ENCODE results near the gene CTSE. TPM values are rescaled to one million over a fixed set of nuclear protein-coding genes. Genes with fewer than 3 reads are reported as not detected.

CTSE gene
- total RNA-seq (2011; cell fraction: chromatin; rRNA removed; ENCODE audit: low replicate concordance): 0.16 TPM in 1 of 2 replicates, not detected in the other
- total RNA-seq (2011; cell fraction: nucleolus; rRNA removed): not detected in 2 replicates
- total RNA-seq (2011; cell fraction: nucleoplasm; rRNA removed): not detected in 2 replicates
- total RNA-seq (2014; rRNA removed): not detected in 2 replicates
- total RNA-seq (2014; rRNA removed; fragmentation: Illumina TruSeq; extraction: Trizol): 0.06 TPM in 1 of 2 replicates, not detected in the other
- total RNA-seq (2015; rRNA removed; fragmentation: Illumina TruSeq; extraction: Trizol): 0.08 TPM in 1 of 2 replicates, not detected in the other
- total RNA-seq (2021): 0.18 and 0.20 TPM in 2 replicates
- polyA plus RNA-seq (2011; rRNA removed): 0.06 TPM in 1 of 2 replicates, not detected in the other
- 0.06 TPM in 1 of 2 replicates, not detected in the other for polyA plus RNA-seq (2011; cell fraction: cytosol; rRNA removed)
- polyA plus RNA-seq (2011; cell fraction: nucleus; rRNA removed): 0.11 TPM in 1 of 2 replicates, not detected in the other
- 0.05 and 0.12 TPM in 2 replicates for polyA plus RNA-seq (2012)
- polyA plus RNA-seq (2014; fragmentation: Illumina TruSeq; extraction: Trizol): 0.09 TPM in 1 of 2 replicates, not detected in the other
- under 1 TPM; 0.04 to 0.13 TPM for polyA plus RNA-seq (2014; fragmentation: Nextera tagmentation; extraction: Ambion mirVana)
- polyA plus RNA-seq (2014; rRNA removed): not detected in 2 replicates
- polyA minus RNA-seq (2011; rRNA and poly(A)+ RNA removed): 0.25 TPM in 1 of 2 replicates, not detected in the other
- polyA minus RNA-seq (2011; cell fraction: cytosol; rRNA and poly(A)+ RNA removed): not detected in 2 replicates
- not detected in 2 replicates for polyA minus RNA-seq (2011; cell fraction: nucleus; rRNA and poly(A)+ RNA removed)
- Bru-seq, nascent RNA: not detected
- BruChase-seq, experiment 1, labeled RNA remaining after a 2-hour chase: percentile 6 among the genes with signal in this experiment
- not detected for BruChase-seq, experiment 2, labeled RNA remaining after a 6-hour chase
- long read RNA-seq, experiment 1: 0 reads
- long read RNA-seq, experiment 2, partial matches to known transcripts: 0 of 1 reads
- long read RNA-seq, experiment 2, other reads (novel, unspliced or antisense): 1 of 1 reads
- long read RNA-seq, experiment 3: 0 reads

- H3K27ac ChIP-seq (ENCODE audit: extremely low read depth, low read depth, low read length): no peak within 1 kb of the TSS
- BruUV-seq (replicated peaks): no TSS peak
- 0 out of 3 replicates have a peak, but pooled peaks have one; percentile 31 for ATAC-seq
- in situ Hi-C loops (cut with MboI) (no loop called here), intact Hi-C loops (cut with micrococcal nuclease) (no loop called here)
- no peak for FAIRE-seq
- no peak for DNase-seq (ENCODE audit: extremely low read depth in 1 of 4, low spot score in 3 of 4)
- H3K4me1 ChIP-seq (replicated peaks in 1 of 2; ENCODE audit: control insufficient read depth in 2 of 2, insufficient read depth in 2 of 2, low read length in 2 of 2): no peaks in the 10 kb centered on the region; a peak in 1 of 5 replicates
- TF ChIP-seq GATA2 (CRISPR knock-in tag; IDR thresholded peaks at IDR 0.05) (no peak), TGIF2 (CRISPR knock-in tag; IDR thresholded peaks at IDR 0.05) (no peak), XRCC4 (IDR thresholded peaks at IDR 0.05; ENCODE audit: extremely low read depth, insufficient read depth, insufficient read length) (no peak), MTF1 (CRISPR knock-in tag; IDR thresholded peaks at IDR 0.05; ENCODE audit: borderline replicate concordance) (no peak), SMAD2 (IDR thresholded peaks at IDR 0.05; ENCODE audit: low read depth, low read length) (no peak), TEAD4 (IDR thresholded peaks at IDR 0.05; ENCODE audit: low read length) (no peak), TEAD4 (CRISPR knock-in tag; IDR thresholded peaks at IDR 0.05; ENCODE audit: borderline replicate concordance) (no peak), CGGBP1 (CRISPR knock-in tag; IDR thresholded peaks at IDR 0.05) (no peak), ZNF436 (CRISPR knock-in tag; IDR thresholded peaks at IDR 0.05) (no peak), THAP7 (CRISPR knock-in tag; IDR thresholded peaks at IDR 0.05) (no peak), TFE3 (CRISPR knock-in tag; IDR thresholded peaks at IDR 0.05) (no peak), CEBPB (tag; IDR thresholded peaks at IDR 0.05) (no peak), PHB2 (IDR thresholded peaks at IDR 0.05; ENCODE audit: low read depth) (no peak)
- no peak within 1 kb of the TSS for H3K4me2 ChIP-seq (ENCODE audit: insufficient read depth, low read length)
- POLR2A ChIA-PET: interaction anchor here (0.6 to 1.4 kb wide), 4 partner anchors 9 to 213 kb away, joined by 3 to 4 read pairs (median 3); no protein-coding TSS in a partner anchor
- no peak within 1 kb of the TSS for H3K4me3 ChIP-seq
- peaks cover 19 to 57% of the 10 kb centered on the region in 2 experiments for H3K27me3 ChIP-seq (ENCODE audit: control insufficient read depth in 2 of 2, insufficient read depth in 2 of 2, low read length in 2 of 2)
- no peaks in the 10 kb centered on the region for H3K9me1 ChIP-seq (ENCODE audit: control insufficient read depth, insufficient read depth, low read length)
- H3K9me3 ChIP-seq (replicated peaks; ENCODE audit: control insufficient read depth, insufficient read depth, low read depth, low read length): no peaks in the 10 kb centered on the region
- H3K9ac ChIP-seq (ENCODE audit: insufficient read depth in 1 of 2, low read depth in 2 of 2, low read length in 2 of 2): no peak within 1 kb of the TSS
- no peak within 1 kb of the TSS for H2AFZ ChIP-seq (ENCODE audit: low read depth, low read length)
- CTCF ChIA-PET (ENCODE audit: low intra/inter-chr PET ratio): no interaction called here
- 3% methylated on average over 11 of the region's 11 CpGs for WGBS (ENCODE audit: insufficient coverage, low coverage, missing lambda C conversion rate)
- no peaks in the 10 kb centered on the region for H3K79me2 ChIP-seq (ENCODE audit: control insufficient read depth, insufficient read depth, low read length)
- peaks cover 4% of the 10 kb centered on the region; the same call in 1 of the 2 replicates for H4K20me1 ChIP-seq (replicated peaks; ENCODE audit: control insufficient read depth, insufficient read depth, low read length)
- no peaks in the 10 kb centered on the region for H3K36me3 ChIP-seq (ENCODE audit: control insufficient read depth, insufficient read depth, low read length)
These were observed at the start of gene CTSE for GRCh38 chr1:206023695-206024094. CTSE (minus strand) TSS chr1:206023895; CDS start chr1:206023791, 104 bp downstream.
